Astrocyte of the hippocampus (primary cell): ENCODE data around the gene DAW1.
A peak's percentile ranks its signal among the peaks of the same experiment; 100 is the strongest.
"Not testable (repeated sequence)": the region's sequence is repeated elsewhere in the genome, so short reads cannot be mapped to it uniquely, and the experiment has no call there.

Experiments used
- DNase-seq: peaks from one replicate; pipeline ENCODE4 v3.0.0; 2011; ENCODE audit warnings: low read depth, low spot score

DAW1 gene

DNA sequence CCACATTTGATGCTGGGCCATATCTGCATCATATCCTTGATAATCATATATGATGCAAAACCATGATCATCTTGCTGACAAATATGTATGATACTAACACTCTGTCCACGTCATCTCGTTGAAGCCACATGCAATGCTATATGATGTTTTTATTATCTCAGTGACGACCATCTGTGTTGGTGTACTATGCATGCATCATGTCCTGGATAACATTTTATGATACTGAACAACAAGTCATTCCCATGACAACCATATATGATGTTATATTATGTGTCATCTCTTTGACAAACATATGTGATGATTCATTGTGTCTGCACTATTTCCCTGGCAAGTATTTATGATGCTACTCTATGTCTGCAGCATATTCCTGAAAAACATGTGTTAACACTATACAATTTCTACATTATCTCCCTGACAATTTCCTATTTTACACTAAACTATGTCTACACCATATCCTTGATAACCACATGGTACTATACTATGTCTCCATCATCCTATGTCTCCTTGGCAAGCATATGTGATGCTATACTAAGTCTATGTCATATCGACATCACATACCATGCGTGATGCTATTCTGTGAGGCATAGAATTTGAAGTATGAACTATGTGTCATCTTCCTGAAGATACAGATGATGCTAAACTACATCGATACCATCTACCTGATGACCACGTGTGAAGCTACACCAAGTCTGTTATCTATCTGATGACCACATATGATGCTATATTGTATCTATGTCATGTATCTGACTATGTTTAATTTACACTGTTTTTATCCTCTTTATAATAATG, 37.0 kb downstream of the DAW1 start:
- DNase-seq = no peak

DNA sequence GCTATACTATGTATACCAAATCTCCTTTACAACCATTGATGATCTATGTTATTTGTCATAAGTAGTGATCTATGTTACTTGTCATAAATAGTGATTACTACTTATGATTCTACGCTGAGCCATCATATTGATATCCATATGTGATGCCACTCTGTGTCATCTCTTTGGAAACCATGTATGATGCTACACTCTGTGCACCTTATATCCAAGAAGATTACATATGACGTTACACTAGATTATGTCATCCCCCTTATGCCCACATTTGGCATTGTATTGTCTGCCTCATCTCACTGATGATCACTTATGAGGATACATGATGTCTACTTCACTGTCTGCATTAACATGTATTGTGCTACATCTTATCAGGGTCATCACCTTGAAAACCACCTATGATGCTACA, 42.9 kb downstream of the DAW1 start:
- no peak for DNase-seq

DNA sequence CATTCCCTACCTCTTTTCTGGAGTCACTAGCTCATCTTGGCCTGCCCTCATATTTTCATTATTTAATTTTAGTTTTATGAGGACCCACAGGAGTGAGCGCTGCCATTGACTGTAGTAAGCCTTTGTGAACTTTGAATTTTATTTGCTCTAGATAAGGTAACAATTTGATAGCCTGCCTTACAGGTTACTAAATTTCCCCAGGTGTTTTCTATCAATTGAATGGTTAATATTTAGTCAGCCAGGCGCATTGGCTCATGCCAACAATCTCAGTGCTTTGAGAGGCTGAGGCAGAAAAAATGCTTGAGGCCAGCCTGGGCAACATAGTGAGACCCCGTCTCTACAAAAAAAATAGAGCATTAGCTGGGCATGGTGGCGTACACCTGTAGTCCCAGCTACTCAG, 50.2 kb downstream of the DAW1 start:
- no peak for DNase-seq

DNA sequence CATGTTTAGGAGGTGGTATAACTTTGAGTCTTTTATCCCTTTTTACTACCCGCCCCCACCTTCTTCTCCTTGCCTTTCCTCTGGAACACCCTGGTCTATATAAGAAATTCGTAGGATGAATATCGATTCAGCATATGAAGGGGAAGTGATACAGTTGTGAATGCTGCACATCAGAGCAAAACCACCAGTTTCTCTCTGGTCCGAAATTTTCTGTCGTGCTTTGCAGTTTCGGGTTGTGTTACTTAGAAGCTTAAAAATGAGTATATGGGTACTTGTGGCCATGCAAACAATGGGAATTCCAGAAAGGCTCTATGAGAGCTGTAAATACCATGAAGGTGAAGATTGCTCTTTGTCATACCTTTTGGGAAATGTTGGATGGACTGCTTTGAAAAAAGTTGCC, 60.6 kb downstream of the DAW1 start:
- DNase-seq = no peak

DNA sequence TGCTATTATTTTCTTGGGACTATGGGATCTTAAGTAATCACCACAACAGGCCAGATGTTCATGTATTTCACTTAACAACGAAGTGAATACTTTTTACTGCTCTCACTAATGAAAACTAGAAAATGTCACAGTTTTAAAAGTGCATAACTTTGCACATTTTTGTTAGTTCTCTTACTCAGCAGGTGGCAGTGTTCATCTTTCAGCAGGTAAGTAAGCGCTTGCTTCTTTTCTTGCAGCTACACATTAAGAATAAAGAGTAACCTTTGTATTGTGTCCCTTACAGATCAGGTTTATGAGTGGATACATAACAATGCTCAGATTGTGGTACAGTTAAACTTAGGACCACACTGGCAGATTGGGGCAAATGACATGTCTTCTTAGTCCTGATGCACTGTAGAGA, 61.0 kb downstream of the DAW1 start:
- DNase-seq = no peak

DNA sequence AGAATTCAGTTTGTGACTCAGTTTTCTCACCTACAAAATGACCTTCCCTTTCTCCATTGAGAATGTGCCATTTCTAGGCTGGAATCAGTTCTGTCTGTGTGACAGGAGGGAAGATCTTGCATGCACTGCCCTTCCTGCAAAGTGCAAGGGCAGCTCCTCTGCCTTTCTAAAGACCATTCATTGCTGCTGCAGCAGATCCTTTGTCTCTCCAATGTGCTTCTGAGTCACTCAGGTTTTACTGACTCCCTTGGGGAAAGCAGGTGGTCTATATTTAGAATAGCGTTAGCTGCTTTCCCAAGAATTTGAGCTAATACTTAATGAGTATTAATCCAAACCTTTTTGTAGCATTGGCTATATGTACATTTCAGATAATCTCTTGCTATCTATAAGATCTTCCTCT, 62.5 kb downstream of the DAW1 start:
- DNase-seq = no peak

DNA sequence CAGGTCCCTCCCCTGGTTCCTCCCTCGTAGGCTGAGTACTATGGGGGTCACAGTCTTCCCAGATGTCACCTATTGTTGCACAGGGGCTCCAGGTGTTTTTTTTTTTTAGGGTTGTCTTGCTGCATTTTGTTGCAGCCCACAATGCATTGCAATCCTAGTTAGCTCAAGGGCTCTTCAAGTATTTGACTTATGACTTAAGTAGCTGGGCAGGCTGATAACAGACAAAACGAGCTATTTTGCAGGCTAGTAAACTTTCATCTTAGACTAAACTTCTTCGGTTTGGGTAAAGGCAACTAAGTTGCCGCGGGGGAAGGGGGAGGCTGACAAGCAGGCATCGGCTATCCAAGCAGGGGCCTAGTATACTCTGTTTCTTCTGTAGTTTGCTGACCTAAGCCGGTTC, 64.8 kb downstream of the DAW1 start:
- DNase-seq = not testable (repeated sequence)

DNA sequence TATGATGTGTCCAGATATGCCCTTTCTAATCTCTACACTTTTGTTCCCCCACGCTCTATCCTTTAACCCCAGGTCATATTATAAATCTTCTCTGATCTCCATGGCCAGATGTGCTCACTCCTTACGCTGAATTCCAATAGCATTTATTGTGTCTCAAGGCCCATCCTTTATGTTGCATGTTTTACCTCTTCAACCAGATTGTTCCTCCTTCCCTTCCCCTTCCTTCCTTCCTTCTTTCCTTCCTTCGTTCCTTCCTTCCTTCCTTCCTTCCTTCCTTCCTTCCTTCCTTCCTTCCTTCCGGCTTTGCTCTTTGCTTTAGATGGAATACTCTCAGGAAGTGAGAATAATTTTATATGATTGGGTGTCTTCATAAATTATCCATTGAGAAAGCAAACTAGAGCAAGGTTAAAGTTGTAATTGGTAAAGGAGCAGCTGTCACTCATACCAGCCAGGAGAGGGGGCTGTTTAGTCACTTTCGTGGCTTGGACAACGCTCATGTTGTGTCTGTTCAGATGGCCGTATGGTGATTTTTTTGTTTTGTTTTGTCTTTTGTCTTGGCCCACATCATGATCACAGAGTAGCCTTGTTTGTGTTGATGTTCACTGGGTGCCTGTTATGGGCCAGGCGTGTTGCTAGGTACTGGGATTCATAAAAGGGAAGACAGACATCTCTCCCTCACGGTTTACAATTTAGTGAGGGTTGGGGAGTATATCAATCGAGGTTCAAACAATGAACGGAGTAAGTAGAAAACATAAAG, 68.0 kb downstream of the DAW1 start:
- peak; percentile 41 for DNase-seq

DNA sequence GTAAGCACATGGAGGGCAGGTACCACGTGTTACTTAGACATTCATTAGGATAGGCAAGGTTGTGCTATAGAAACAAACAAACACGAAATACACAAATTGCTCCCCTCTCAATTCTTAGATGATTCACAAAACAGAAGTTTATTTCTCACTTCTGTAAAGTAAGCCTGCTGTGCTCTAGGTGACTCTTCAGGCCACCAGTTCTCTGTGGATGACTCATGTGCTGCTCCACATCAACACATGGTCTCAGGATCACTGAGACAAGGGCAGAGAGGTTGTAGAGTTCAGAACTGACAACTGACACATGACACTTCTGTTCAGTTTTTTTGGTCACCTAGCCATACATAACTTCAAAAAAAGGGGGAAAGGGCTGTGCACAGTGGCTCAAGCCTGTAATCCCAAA, 70.6 kb downstream of the DAW1 start:
- peak; percentile 2 for DNase-seq

DNA sequence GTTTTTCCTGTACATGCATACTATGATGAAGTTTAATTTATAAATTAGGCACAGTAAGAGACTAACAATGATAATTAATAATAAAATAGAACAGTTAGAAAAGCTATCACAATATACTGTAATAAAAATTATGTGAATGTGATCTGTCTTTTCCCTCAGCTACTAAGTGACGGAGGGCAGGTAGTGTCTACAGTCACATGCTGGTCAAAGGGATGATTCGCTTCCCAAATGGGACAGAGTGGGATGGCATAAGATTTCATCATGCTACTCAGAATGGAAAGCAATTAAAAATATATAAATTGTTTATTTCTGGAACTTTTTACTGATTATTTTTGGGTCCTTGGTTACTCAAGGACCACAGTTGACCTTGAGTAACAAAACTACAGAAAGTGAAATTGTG, 71.5 kb downstream of the DAW1 start:
- no peak for DNase-seq

DNA sequence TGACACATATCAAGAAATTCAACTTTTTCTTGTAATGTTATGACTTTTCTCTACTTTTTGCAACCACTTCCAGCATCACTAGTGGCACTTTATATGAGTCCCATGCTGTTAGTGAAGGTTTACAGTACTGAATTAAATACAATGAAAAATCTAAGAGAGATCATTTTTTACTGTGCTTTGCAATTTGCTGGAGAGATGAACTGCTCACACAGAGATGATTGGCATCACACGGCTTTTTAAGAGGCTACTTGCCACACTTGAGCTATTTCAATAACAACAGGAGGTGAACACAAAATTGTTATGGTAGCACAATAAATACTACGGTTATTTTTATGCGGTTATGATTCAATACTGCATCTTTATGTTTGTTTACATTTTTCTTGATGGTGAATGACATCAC, 88.9 kb downstream of the DAW1 start:
- no peak for DNase-seq

DNA sequence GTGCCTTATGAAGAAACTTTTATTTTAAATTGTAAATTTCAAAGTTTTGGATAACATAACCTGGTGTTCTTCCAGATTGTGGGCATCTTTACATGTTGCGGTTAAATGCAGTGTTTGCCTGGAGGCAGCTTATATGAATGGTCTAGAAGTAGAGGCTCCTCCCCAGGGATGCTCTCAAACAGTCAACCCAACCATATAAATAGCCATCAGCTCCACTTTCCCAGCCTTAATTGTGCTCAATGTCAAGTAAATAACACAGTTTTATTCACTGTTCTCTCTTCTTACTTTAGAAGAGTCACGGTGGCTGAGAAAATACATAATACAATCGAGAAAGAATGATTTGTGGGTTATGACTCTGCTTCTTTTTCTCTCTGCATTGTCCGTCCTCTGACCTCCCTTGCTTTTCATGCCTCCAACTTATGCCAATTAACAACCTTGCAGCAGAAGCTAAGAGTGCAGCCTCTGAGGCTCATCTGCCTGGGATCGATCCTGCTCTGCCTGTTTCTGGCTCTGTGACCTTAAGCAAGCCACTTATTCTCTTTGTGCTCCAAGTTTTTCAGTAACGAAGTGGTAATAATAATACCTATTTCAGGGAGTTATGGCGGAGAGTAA, 100.3 kb downstream of the DAW1 start:
- no peak for DNase-seq

DNA sequence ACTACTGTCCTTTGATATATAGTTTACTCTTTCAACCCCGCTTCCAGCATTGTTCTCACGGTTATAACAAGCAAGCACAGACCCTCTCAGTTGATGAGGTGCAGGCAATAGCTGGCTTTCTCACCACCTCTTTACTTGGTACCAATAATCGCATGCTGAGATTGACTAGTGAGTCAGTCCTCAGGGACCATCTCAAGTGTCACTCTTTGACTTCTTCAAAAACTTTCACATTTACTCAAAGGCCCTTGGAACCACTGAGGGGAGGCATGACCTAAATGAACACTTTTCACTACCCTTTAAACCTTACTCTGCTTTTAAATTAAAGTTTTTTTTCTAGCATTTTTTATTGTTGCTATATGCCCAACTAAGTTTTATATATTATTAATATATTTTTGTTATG, 101.8 kb downstream of the DAW1 start:
- no peak for DNase-seq
